ENCODE results near the gene ATP5PO.
"Not testable (repeated sequence)": the region's sequence is repeated elsewhere in the genome, so short reads cannot be mapped to it uniquely, and the experiment has no call there.

ATP5PO gene

DNA sequence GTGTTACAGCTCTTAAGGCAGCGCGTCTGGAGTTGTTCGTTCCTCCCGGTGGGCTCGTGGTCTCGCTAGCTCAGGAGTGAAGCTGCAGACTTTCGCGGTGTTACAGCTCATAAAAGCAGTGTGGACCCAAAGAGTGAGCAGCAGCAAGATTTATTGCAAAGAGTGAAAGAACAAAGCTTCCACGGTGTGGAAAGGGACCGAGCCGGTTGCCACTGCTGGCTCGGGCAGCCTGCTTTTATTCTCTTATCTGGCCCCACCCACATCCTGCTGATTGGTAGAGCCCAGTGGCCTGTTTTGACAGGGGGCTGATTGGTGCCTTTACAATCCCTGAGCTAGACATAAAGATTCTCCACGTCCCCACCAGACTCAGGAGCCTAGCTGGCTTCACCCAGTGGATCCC, 47.7 kb downstream of the ATP5PO start:
- not testable (repeated sequence) for DNase-seq (ENCODE audit: low read depth)

DNA sequence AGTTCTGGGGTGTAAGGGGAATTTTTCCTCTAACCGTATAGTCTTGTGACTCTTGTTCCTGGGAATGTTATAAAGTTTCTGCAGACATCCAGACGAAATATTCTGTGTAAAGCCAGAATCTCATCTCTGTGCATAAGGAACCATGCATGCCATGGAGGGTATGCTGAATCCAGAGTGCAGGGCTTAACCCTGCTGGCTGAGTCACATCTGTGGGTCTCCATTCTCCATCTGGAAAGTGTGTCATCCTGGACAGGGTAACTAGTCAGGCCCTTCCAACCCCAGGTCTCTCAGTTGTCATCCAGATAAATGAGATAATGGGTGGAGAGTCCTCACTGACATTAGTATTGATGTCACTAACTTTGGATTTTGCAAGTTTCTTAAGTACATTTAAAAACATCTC, 48.8 kb downstream of the ATP5PO start:
- DNase-seq (ENCODE audit: low read depth), result no peak

DNA sequence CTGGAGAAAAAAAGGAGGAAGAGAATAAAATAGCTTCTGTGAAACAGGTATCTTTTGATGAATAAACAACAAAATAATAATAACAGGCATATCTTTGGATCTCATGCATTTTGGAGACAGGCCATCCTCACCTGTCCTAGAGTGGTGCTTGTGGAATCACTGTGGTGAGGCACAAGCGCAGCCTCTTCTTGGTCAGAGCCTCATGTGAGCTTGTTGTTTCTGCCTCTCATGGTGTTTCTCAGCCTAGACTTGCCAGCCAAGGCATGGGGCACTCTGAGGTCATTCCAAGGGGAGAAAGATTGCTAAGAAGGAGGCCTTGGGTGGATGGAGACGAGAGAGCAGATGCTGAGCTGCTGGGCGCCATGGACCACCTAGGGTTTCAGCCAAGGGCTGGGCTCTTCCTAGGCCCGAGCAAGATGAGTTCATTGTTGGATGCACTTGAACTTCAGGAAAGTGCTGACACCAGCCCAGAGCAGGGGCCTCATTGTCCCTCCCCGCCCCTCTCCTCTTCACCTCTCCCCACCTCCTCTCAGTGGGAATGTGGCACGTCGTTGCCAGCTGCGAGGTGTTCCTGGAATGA, 49.5 kb downstream of the ATP5PO start:
- DNase-seq (ENCODE audit: low read depth), result no peak

DNA sequence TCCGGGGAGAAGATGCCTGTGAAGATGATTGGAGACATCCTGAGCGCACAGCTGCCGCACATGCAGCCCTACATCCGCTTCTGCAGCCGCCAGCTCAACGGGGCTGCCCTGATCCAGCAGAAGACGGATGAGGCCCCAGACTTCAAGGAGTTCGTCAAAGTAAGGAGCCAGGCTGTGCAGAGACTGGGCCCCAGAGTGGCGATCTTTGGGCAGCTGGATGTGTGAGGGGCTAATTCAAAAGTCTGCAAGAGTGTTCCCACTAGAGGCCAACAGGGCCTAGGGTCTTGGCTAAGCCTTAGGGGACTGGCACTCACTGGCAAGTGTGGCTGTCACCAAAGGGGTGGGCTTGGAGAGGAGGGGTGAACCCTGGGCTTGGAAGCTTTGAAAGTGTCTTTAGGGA, 50.4 kb downstream of the ATP5PO start:
- DNase-seq (ENCODE audit: low read depth), result no peak

DNA sequence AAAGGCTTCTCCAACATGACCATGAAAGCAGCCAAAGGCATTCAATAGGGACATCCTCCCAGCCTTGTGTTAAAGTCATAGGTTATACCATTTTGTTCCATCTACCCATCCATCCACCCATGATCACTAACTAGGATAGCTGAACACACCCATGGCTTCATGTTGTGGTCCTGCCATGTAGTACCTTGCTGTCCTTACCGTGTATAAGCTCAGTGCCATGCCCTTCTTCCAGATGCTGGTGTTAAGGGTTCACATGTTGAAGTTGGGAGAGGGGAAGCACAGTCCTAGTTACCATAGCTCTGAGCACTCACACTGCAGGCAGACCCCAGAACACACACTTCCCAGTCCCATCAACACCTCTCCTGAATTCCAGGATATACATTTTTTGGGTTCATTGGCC, 51.5 kb downstream of the ATP5PO start:
- DNase-seq (ENCODE audit: low read depth), result no peak

DNA sequence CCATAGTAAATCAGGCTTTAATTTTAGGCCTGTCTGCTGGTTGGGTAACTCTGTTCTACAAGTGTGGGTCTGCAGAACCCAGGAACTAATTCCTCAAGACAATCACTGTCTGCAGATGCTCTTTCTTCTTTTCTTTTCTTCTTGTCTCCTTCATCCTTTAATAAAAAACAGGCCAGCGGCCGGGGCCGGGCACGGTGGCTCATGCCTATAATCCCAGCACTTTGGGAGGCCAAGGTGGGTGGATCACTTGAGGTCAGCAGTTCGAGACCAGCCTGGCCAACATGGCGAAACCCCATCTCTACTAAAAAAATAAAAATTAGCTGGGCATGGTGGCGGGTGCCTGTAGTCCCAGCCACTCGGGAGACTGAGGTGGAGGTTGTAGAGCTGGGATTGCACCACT, 52.4 kb downstream of the ATP5PO start:
- not testable (repeated sequence) for DNase-seq (ENCODE audit: low read depth)

DNA sequence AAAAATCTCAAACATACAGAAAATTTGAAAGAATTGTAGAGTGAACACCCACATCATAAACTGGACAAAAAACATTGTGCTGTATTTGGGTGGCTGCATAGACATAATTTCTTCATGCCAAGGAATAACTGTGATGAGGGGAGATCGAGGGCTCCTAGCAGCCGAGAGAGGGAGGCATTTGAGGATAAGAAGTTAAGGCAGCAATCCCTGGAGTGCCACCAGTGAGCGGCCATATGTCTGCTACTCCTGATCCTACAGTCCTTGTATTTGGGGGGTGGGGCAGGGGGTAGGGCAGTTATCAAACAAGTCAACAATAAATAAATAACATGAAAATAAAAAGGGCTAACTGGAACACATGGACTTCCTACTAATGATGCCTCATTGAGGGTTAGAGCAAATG, 54.5 kb downstream of the ATP5PO start:
- DNase-seq (ENCODE audit: low read depth), result no peak

DNA sequence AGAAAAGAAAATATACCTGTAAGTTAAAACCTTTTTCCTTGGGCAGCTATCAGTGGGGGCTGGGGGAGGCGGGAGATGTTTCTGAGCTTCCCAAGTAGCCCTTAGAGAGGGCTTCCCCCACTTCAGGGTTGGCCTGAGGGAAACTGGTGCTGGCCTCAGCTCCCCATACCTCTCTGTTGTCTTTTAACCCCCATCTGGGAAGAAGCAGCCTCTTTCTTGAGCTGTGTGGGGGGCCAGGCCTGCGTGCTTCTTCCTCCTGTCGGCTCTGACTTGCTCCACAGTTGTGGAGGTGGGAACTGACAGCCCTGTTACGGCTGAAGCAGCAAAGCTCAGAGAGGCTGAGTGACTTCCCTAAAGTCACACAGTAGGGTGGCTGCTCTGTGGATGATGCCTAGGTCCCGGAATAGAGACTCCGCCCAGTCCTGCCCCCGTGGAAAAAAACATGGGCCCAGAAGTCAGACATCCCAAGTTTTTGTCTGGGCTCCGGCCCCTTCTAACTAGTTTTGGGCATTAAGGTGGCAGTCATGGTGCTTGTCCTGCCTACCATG, 55.2 kb downstream of the ATP5PO start:
- no peak for DNase-seq (ENCODE audit: low read depth)

DNA sequence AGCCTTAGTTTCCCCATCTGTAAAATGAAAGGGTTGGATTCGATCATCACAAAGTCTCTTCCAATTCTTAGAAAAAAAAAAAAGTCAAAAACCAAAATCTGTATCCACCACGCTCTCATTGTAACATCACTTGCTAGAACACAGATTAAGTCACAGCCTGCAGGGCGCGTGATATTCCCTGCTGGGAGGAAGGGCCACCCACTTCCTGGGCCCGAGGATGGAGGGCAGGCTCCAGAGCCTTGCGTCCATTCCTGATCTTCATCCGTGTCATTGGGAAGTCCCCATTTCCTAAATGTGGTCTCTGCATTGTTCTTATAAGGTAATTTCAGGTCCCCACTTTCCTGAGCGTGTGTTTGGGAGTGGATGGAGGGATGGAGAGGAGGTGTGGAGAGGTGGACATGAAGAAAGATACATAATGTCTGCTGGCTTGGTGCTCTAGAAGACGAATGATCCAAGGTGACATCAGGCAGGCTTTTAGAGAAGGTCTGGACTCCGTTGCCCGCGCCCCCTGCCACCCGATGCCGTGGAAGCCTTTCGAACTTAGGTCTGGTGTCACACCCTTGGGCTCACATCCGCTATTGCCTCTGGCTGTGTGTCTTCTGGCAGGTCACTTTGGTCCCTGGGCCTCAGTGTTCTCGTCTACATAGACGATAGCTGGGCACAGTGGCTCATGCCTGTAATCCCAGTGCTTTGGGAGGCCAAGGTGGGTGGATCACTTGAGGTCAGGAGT, 56.1 kb downstream of the ATP5PO start:
- no peak for DNase-seq (ENCODE audit: low read depth)

DNA sequence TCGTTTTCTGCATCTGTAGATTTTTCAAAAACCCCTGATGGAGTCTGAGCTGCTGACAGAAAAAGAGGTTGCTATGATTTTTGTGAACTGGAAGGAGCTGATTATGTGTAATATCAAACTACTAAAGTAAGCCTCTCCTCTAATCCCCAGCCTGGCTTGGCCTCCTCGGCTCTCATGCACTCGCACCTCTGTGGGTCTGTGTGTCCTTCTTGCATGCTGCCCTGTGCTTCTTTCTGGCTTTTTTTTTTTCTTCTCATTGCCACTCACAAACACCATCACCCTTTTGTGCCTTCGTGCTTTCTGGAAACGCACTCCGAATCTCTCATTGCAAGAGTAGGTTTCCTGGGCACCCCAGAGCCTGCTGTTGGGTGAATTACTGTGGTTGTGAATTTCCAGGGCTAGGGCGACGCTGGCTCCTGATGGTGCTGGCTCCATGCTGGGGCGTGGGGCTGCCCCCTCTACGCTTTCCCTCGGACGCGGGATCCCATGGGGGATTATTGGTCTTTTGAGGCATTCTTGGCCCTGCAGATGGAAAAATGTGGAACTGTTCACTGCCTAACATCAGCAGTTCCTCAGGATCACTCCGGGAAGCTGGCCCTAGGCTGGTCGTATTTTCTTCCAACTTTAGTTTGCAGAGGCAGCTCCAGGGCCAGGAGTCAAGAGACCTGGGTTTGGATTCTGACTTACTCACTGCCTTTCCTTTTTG, 56.8 kb downstream of the ATP5PO start:
- no peak for DNase-seq (ENCODE audit: low read depth)

DNA sequence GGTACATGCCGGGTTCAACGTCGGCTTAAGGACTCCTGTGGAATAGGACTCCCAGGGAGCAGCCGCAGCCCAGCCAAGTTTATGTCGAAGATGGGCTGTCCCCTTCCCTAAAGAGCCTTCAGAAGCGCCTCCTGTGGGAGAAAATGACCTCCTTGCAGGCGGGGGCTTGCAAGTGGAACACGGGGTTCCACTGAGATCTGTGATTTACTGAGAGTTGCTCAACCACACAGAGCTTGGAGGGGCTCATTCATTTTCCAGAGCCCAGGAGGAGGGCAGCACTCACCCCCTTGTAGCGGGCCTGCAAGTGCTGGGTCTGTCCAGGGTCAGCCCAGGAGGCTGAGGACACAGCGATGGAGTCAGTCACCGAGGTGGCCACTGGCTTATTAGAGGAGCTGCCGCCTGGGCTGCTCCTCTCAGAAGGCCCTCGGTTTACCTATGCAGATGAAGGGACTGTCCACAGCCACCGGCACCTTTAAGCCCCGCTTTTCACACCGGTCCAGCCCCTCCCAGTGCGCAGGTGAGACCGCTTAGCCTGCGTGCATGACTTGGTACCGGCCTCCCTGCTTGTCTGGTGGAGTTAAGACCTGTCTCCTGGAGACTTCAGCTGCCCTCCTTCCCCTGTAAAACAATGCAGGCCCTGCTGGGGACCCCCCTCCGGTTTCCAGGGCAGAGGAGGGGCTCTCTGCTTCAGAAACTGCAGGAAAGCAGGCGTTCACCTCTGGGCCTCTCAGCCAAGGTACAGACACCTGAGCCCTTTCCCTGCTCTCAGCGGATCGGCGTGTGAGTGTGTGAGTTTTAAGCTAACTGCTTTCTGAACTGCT, 57.5 kb downstream of the ATP5PO start:
- DNase-seq (ENCODE audit: low read depth), result no peak

DNA sequence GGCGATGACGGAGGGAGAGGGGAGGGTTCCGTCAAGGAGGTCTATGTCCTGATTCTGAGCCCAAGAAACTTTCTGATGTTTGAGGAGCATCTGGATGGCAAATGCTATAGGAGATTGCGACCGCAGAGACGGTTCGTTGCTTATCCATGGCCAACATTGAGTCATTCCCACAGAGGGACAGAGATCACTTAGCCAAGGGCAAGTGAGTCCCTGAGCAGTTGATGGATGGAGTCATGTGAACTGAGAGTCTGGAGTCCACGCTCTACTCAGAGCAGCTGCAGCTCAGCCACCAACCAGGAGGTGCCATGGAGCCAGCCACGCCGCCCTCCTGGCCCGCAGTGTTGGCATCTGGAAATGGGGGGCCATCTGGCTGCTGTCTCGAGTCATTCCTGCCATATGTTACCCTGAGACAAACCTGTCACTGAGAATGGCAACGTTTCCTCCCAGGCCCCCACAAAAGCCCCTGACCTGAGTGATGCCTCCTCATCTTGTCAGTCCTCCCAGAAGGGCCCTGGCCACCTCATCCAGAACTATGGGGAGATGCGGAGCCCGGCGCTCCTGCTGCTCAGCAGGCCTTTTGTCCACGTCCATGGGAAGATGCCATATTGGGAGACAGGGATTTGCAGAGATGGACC, 58.6 kb downstream of the ATP5PO start:
- DNase-seq (ENCODE audit: low read depth), result no peak

DNA sequence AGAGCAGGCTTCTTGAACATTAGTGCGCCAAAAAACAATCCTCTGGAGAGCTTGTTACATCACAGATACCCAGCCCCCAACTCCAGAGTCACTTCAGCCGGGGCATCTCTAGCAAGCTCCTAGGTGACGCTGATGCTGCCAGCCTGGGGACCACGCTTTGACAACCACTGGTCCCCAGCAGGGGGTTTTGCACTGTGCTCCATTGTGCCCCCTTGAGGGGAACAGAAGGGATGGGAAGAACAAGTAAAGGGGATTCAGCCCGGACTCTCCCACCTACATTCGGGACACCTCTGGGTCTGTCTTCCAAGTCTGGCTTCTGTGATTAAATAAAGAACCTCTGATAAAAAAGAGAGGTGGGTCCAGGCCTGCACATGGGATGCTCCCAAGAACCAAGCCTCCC, 60.4 kb downstream of the ATP5PO start:
- DNase-seq (ENCODE audit: low read depth), result no peak

DNA sequence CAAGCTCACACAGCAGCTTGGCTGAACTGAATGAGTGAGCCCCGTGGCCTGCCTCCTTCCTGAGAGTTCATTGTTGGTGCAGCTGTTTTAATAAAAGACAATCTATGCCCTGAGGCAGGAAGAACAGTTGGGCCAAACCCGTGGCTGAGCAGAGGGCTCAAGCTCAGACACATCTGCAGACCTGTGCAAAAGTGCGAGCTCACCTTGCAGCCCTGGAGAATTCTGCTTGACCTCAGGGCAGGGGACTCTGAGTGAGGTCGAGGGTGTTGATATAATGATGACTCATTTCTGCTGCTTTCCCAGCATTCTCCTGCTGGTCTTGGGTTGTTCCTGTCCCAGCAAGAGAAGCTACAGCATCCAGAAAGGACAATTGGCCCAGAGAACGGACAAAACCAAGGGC, 61.0 kb downstream of the ATP5PO start:
- no peak for DNase-seq (ENCODE audit: low read depth)

Measured in stimulated activated CD8-positive, alpha-beta memory T cell treated with anti-CD3 and anti-CD28 coated beads, Interleukin-4, amount 100 ng/mL, for 24 hours (primary cell).